Upper lobe of left lung (tissue), 6 donors: ENCODE data around the gene ZNF329. TPM values are rescaled to one million over a fixed set of nuclear protein-coding genes. Genes with fewer than 3 reads are reported as not detected.

Source experiments
- ATAC-seq, 2 donors: fragments of 200-7000 bp; cut with Tn5 transposase; one replicate each; pipeline ENCODE4 v1.9.1; 2022; ENCODE audit warnings: mild to moderate bottlenecking in 2 of 2, moderate library complexity in 2 of 2; ENCODE audit not compliant: low FRiP score in 2 of 2
- DNase-seq, 2 donors: peaks; one replicate each; pipeline ENCODE4 v3.0.0-alpha.2; 2019 to 2020
- H3K27ac ChIP-seq, 4 donors: fragments of 200-600 bp; sonication (generic); one replicate each; pipeline ENCODE4 v1.5.1; 2016 to 2019
- H3K27me3 ChIP-seq, 4 donors: fragments of 200-600 bp; sonication (generic); one replicate each; pipeline ENCODE4 v1.5.1; 2017 to 2019
- H3K36me3 ChIP-seq, 4 donors: fragments of 200-600 bp; sonication (generic); one replicate each; pipeline ENCODE4 v1.5.1; 2016 to 2019
- H3K4me1 ChIP-seq, 4 donors: fragments of 200-600 bp; sonication (generic); one replicate each; pipeline ENCODE4 v1.5.1; 2018 to 2019
- H3K4me3 ChIP-seq, 4 donors: fragments of 200-600 bp; sonication (generic); one replicate each; pipeline ENCODE4 v1.5.1; 2017 to 2019; ENCODE audit warnings: mild to moderate bottlenecking in 2 of 4, moderate library complexity in 1 of 4
- H3K9me3 ChIP-seq, 4 donors: fragments of 200-600 bp; sonication (generic); one replicate each; pipeline ENCODE4 v1.5.1; 2018 to 2019
- EP300 ChIP-seq, 4 donors: sonication (generic); formaldehyde crosslinking; IDR thresholded peaks; one replicate each; pipeline ENCODE4 v1.5.1; 2017; ENCODE audit warnings: antibody characterized with exemption in 4 of 4, control low read depth in 2 of 4
- POLR2A ChIP-seq, 4 donors: fragments of 450-650 bp; IDR thresholded peaks; one replicate each; pipeline ENCODE4 v1.5.1; 2016 to 2017; ENCODE audit warnings: antibody characterized with exemption in 4 of 4, mild to moderate bottlenecking in 2 of 4
- POLR2AphosphoS5 ChIP-seq, 2 donors: sonication (generic); formaldehyde crosslinking; IDR thresholded peaks; one replicate each; pipeline ENCODE4 v1.5.1; 2017; ENCODE audit warnings: antibody characterized with exemption in 2 of 2
- WGBS, 2 donors: methylation state at CpG; one replicate each; pipeline ENCODE4 v1.1.5; 2017 to 2018; 5-methylcytosine and 5-hydroxymethylcytosine counted together
- total RNA-seq, 6 donors: library from RNA; depleted of rRNA in 4 of 6; stranded (reverse); fragments of >200 nt in 4 of 6; gene quantifications; one replicate each; pipeline versions ENCODE4 v1.1.0 to v1.2.1, GENCODE V29; 2016 to 2021
- TF ChIP-seq, protein P1 (sequence below), 6 experiments: fragments of 450-650 bp in 4 of 6; fragments of 200-600 bp in 2 of 6; sonication (generic) in 2 of 6; IDR thresholded peaks; one replicate each; pipeline ENCODE4 v1.5.1; 2016 to 2019; ENCODE audit warnings: antibody characterized with exemption in 6 of 6
- donor health status: DM: no; HTN: no; CAD: no; lungs with moderate emphysema.
- donor health status: DM: no; HTN: yes; CAD: no; lungs with severe emphysema.

Gene ZNF329
- total RNA-seq, 6 donors from 2014 or later, result 4.9 to 18.4 (median 7.1) TPM

- TF ChIP-seq POLR2A (IDR thresholded peaks at IDR 0.05) (no peak), EP300 (IDR thresholded peaks at IDR 0.05) (no peak), POLR2AphosphoS5 (IDR thresholded peaks at IDR 0.05) (no peak)
- TF ChIP-seq, protein P1, sequence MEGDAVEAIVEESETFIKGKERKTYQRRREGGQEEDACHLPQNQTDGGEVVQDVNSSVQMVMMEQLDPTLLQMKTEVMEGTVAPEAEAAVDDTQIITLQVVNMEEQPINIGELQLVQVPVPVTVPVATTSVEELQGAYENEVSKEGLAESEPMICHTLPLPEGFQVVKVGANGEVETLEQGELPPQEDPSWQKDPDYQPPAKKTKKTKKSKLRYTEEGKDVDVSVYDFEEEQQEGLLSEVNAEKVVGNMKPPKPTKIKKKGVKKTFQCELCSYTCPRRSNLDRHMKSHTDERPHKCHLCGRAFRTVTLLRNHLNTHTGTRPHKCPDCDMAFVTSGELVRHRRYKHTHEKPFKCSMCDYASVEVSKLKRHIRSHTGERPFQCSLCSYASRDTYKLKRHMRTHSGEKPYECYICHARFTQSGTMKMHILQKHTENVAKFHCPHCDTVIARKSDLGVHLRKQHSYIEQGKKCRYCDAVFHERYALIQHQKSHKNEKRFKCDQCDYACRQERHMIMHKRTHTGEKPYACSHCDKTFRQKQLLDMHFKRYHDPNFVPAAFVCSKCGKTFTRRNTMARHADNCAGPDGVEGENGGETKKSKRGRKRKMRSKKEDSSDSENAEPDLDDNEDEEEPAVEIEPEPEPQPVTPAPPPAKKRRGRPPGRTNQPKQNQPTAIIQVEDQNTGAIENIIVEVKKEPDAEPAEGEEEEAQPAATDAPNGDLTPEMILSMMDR (IDR thresholded peaks at IDR 0.05), result no peak
- DNase-seq (peak in 1 of 2 donors; percentile 93), ATAC-seq (peak in 1 of 2 donors; percentile 96)
- Histone ChIP-seq H3K27ac (peak overlapping the region; percentile 94 to 100 (median 98)), H3K36me3 (peaks cover 19 to 38% (median 27%) of the 10 kb centered on the region in 4 donors), H3K4me3 (peak overlapping the region; percentile 57 to 90 (median 68)), H3K9me3 (peaks cover 87 to 100% (median 93%) of the 10 kb centered on the region in 4 donors), H3K4me1 (peaks cover 0 to 11% (median 0%) of the 10 kb centered on the region in 4 donors), H3K27me3 (no peaks in the 10 kb centered on the region)
- 2 to 7% methylated on average over 16 to 17 of the region's 17 CpGs for WGBS, 2 donors
These were observed 32.0 kb upstream of the ZNF329 start for GRCh38 chr19:58182577-58182988.

DNA sequence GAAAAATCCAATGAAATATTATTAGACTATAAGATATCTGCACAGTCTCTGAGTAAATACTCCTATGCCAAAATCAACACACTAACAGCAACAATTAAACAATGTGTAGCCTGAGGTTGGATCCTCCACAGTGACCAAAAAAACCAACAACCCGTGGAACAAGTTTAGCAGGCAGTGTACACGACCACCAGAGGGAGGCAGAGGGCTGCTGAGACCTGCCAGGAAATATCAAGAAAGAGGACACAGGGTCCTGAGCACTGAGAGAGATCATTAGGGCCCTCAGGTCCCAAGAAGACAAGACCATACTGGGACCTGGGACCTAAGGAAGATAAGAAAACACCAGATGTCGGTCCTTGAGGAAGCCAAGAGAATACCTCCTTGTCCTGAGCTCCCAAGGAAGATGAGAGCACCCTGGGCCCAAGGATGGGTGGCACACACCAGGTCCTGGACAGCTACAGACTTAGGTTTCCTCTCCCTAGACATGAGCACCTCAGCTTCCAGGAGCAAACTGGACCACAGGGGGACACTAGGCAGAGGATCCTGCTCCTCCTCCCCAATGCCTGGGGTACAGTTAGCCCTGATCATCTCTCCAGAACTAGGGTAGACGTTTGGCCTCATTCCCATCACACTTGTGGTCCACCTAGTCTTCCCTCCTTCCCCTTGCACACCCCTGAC is 31.4 kb upstream of the ZNF329 start:
- TF ChIP-seq POLR2A (IDR thresholded peaks at IDR 0.05), result no peak
- TF ChIP-seq, protein P1 (IDR thresholded peaks at IDR 0.05), result peak in 4 of 6 experiments; percentile 23 to 41 (median 28)
- DNase-seq (peak in 1 of 2 donors; percentile 27), ATAC-seq (no peak)
- peaks cover 0 to 11% (median 0%) of the 10 kb centered on the region in 4 donors for H3K4me1 ChIP-seq
- H3K9me3 ChIP-seq, result peaks cover 85 to 100% (median 93%) of the 10 kb centered on the region in 4 donors
- no peaks in the 10 kb centered on the region for H3K27me3 ChIP-seq
- peaks cover 15 to 32% (median 22%) of the 10 kb centered on the region in 4 donors for H3K36me3 ChIP-seq
- peak overlapping the region; percentile 94 to 100 (median 98) for H3K27ac ChIP-seq
- 49 to 55% methylated on average over 4 of the region's 4 CpGs for WGBS, 2 donors
- H3K4me3 ChIP-seq, result peak overlapping the region in 3 of 4 donors; percentile 57 to 71 (median 66)

DNA sequence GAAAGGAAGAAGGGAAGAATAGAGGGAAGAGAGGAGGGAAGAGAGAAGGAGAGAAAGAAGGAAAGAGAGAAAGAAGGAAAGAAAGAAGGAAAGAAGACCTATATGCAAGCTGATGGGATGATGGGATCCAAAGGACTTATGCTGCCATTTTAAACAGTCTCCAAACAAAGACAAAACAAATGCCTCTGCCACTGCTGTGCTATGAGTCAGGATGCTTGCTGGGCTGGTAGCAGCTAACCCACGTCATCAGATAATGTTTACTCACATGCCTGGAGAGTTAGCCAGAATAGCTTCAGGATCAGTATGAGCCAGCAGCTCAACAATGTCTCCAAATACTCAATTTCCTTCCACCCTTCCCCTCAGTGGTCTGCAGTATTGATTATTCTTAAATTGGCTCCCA is 20.3 kb upstream of the ZNF329 start:
- no peak for DNase-seq
- no peaks in the 10 kb centered on the region for H3K36me3 ChIP-seq
- peaks cover 62 to 100% (median 93%) of the 10 kb centered on the region in 4 donors for H3K9me3 ChIP-seq
- ATAC-seq, result no peak
- no peaks in the 10 kb centered on the region for H3K4me1 ChIP-seq
- H3K4me3 ChIP-seq, result no peak overlapping the region
- TF ChIP-seq, protein P1 (IDR thresholded peaks at IDR 0.05), result no peak
- TF ChIP-seq POLR2AphosphoS5 (IDR thresholded peaks at IDR 0.05) (no peak), EP300 (IDR thresholded peaks at IDR 0.05) (no peak), POLR2A (IDR thresholded peaks at IDR 0.05) (no peak)
- WGBS, 2 donors, result 37 to 67% methylated on average over 1 of the region's 1 CpG
- H3K27ac ChIP-seq, result no peak overlapping the region
- H3K27me3 ChIP-seq, result no peaks in the 10 kb centered on the region

- DNase-seq, result no peak
- Histone ChIP-seq H3K27ac (no peak overlapping the region), H3K4me3 (no peak overlapping the region), H3K36me3 (no peaks in the 10 kb centered on the region), H3K9me3 (peaks cover 63 to 100% (median 91%) of the 10 kb centered on the region in 4 donors), H3K4me1 (no peaks in the 10 kb centered on the region), H3K27me3 (no peaks in the 10 kb centered on the region)
- WGBS, 2 donors, result 60 to 80% methylated on average over 4 of the region's 4 CpGs
- no peak for ATAC-seq
- TF ChIP-seq EP300 (IDR thresholded peaks at IDR 0.05), result no peak
- TF ChIP-seq POLR2A (IDR thresholded peaks at IDR 0.05), result no peak
- TF ChIP-seq, protein P1 (IDR thresholded peaks at IDR 0.05), result no peak
- TF ChIP-seq POLR2AphosphoS5 (IDR thresholded peaks at IDR 0.05), result no peak
These were observed 16.2 kb upstream of the ZNF329 start for GRCh38 chr19:58166708-58167280.
